GM21447 (cell line): ENCODE measurements around the gene RYR1.

Experiments used
- ATAC-seq: cut with Tn5 transposase; IDR thresholded peaks from one replicate; pipeline ENCODE4 v1.9.1; 2021; ENCODE audit not compliant: unreplicated experiment

Gene RYR1

GRCh38 chr19:38635483-38636399 lies 202.2 kb downstream of the RYR1 start:
- ATAC-seq, result no peak
